ENCODE results near the gene LZTFL1. TPM values are rescaled to one million over a fixed set of nuclear protein-coding genes. Genes with fewer than 3 reads are reported as not detected.

The LZTFL1 gene
- total RNA-seq, 3 donors from 2014 or later = 12.6 to 16.5 (median 16.4) TPM

- TF ChIP-seq CTCF (IDR thresholded peaks at IDR 0.05) = no peak
- Histone ChIP-seq H3K36me3 (ENCODE audit: low read depth) (no peaks in the 10 kb centered on the region), H3K4me3 (no peak overlapping the region), H3K4me1 (ENCODE audit: low read depth) (no peaks in the 10 kb centered on the region), H3K9me3 (no peaks in the 10 kb centered on the region)
- DNase-seq (no peak), ATAC-seq (no peak)
- intact Hi-C loops (cut with DNase I, micrococcal nuclease) = no loop called here
Measured at GRCh38 chr3:45887285-45887684, 45.4 kb upstream of the LZTFL1 start.

GRCh38 chr3:45885979-45886705 lies 44.2 kb upstream of the LZTFL1 start, which contains the start of gene CCR9:
TSS of gene CCR9 (plus strand) at chr3:45886543. CDS start at chr3:45894934, 8,391 bp downstream.
- Histone ChIP-seq H3K4me1 (ENCODE audit: low read depth) (no peaks in the 10 kb centered on the region), H3K9me3 (no peaks in the 10 kb centered on the region), H3K4me3 (no peak within 1 kb of the TSS), H3K36me3 (ENCODE audit: low read depth) (no peaks in the 10 kb centered on the region)
- intact Hi-C loops (cut with DNase I, micrococcal nuclease) = no loop called here
- DNase-seq = no peak
- no peak for ATAC-seq
- TF ChIP-seq CTCF (IDR thresholded peaks at IDR 0.05) = no peak

GRCh38 chr3:45884368-45885201 lies 42.7 kb upstream of the LZTFL1 start:
- ATAC-seq = no peak
- TF ChIP-seq CTCF (IDR thresholded peaks at IDR 0.05) = no peak
- H3K4me1 ChIP-seq (ENCODE audit: low read depth) = no peaks in the 10 kb centered on the region
- no peak overlapping the region for H3K4me3 ChIP-seq
- no peaks in the 10 kb centered on the region for H3K9me3 ChIP-seq
- no peak for DNase-seq
- H3K36me3 ChIP-seq (ENCODE audit: low read depth) = no peaks in the 10 kb centered on the region
- intact Hi-C loops (cut with DNase I, micrococcal nuclease) = no loop called here

GRCh38 chr3:45881078-45882022 lies 39.4 kb upstream of the LZTFL1 start:
- no peaks in the 10 kb centered on the region for H3K9me3 ChIP-seq
- peak in 1 of 3 donors; percentile 9 for DNase-seq
- no peaks in the 10 kb centered on the region for H3K36me3 ChIP-seq (ENCODE audit: low read depth)

More at GRCh38 chr3:45881078-45882022, 39.4 kb upstream of the LZTFL1 start:
- Histone ChIP-seq H3K4me1 (ENCODE audit: low read depth) (no peaks in the 10 kb centered on the region), H3K4me3 (no peak overlapping the region)
- TF ChIP-seq CTCF (IDR thresholded peaks at IDR 0.05) = no peak
- intact Hi-C loops (cut with DNase I, micrococcal nuclease) = no loop called here
- no peak for ATAC-seq
